Stimulated activated CD8-positive, alpha-beta memory T cell treated with anti-CD3 and anti-CD28 coated beads, Interleukin-7, amount 100 ng/mL, for 1 hour (primary cell): Measurements from ENCODE around the gene GGACT.

ENCODE experiments used
- DNase-seq, 2 donors: peaks; one replicate each; pipeline ENCODE4 v3.0.0-alpha.2; 2020; ENCODE audit warnings: low read depth in 2 of 2

The GGACT gene

GRCh38 chr13:100513987-100514670, 74.5 kb downstream of the GGACT start:
- no peak for DNase-seq

DNA sequence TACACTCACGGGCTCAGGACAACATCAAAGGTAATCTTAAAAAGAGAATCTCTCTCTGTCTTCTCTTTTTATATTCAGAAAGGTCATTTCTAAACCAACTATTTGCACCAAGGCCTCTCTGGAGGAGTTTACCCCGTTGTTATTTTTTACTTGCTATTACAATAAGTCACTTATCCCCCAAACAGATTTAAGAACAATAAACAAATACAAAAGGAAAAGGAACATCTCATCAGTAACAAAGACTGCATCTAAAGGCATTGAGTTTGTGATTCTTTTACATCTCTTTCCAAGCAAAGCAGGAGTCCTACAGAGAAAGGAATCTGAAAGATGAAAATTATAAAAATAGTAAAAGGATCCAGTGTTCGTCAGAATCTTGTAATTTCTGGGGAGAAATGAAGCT, 75.4 kb downstream of the GGACT start:
- DNase-seq = no peak

- no peak for DNase-seq
Observed at GRCh38 chr13:100512422-100512821, 76.2 kb downstream of the GGACT start.

GRCh38 chr13:100511466-100511865, 77.1 kb downstream of the GGACT start:
- no peak for DNase-seq

- no peak for DNase-seq
Observed at GRCh38 chr13:100510208-100510957, 78.2 kb downstream of the GGACT start.

- no peak for DNase-seq
Observed at GRCh38 chr13:100508996-100509395, 79.6 kb downstream of the GGACT start.

DNA sequence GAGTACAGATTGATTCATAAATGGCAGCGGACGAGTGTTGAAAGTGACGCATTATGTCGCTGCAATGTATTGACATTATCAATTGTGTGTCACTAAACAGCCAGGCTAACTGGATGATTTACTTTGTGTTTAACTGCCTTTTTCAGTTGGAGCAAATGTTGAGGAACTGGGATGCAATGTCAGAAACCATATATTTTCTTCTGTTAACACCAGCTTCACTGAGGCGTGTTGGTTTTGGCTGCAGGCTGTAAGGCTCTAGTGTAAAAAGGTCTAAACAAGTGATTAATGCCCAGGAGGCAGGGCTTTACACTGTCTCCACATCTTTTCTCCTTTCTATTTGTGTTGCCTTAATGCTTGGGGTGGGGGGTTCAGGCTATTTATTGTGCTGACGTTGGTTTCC, 80.1 kb downstream of the GGACT start:
- no peak for DNase-seq

DNA sequence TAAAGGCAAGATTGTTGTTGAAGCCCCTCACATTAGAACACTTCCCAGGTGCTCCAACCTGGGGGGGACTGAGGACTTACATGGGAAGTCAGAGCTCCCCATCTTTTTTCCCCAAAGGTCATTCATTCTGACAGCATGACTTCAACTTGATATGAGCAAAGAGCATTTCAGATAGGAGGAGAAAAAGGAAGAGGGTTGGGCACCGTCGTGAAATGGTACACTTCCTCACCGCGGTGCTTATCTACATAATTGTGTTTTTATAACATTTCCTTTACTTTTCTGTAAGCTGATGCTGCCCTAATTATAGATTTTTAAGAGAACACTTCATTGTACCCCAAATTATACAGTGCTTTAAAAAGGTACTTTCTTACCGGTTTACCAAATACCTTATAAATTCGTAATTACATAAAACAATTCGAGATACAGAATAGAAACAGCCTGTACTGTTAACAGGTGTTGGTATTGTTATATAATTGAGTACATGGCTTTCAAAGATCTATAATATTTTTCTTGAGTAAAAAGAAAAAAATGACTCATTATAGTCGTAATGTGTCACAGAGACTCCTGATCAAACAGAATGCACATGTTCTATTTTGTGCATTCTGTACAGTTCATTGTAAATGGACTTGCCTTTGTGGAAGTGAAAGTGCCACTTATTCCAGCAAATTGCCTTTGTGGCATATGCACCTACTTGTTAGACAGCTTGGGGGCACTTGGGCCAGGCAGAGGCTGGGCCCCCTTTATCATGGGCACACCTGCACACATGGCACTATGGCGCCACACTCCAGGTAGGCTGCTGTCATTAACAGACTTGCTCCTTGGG, 81.8 kb downstream of the GGACT start:
- no peak for DNase-seq

- DNase-seq = no peak
Observed at GRCh38 chr13:100506154-100506553, 82.4 kb downstream of the GGACT start.

DNA sequence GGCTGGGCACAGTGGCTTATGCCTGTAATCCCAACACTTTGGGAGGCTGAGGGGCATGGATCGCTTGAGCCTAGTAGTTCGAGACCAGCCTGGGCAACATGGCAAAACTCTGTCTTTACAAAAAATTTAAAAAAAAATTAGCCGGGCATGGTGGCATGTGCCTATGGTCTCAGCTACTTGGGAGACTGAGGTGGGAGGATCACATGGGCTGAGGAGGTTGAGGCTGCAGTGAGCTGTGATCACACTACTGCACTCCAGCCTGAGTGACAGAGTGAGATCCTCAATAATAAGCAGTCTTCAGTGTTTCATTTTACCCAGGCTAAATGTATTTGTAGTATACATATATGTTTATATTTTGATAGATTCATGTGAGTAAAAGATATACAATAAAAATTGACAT, 85.0 kb downstream of the GGACT start:
- DNase-seq = no peak

GRCh38 chr13:100502446-100502845, 86.1 kb downstream of the GGACT start:
- no peak for DNase-seq

DNA sequence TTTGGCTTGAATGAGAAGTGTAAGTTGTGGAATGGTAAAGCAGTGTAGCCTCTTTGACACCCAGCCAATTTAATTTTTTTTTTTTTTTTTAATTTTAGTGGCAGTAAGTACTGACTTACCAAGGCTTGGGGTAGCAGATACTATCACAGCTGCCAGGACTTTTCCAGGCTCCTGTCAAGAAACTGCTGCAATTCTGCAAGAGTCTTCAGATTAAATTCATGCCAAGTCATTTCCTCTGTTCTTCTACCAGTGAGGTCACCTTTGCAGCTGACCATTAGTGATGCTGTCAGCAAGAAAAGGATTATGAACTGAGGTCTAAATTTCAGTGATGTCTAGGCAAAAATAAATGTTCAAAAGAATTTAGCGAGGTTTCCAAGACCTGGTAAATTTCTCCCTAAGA, 91.2 kb downstream of the GGACT start:
- no peak for DNase-seq

DNA sequence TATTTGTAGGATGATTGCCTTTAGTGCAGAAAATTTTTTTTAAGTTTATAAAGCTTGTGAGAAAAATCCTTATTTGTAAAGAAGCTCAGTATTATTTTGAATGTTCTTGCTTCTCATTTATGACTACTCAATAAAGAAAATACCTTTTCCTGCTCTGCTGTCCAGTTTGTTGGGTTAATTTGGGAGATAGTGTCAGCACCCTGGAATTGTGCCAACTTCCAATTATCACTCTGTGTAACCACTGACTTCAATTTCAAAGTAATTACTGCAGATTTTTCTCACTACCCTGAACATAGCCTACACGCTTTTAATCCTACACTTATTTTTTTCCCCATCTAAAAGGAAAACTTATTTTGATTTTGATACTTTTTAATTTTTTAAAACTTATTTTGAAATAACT, 93.1 kb downstream of the GGACT start:
- no peak for DNase-seq

GRCh38 chr13:100493418-100493817, 95.2 kb downstream of the GGACT start:
- DNase-seq = no peak

GRCh38 chr13:100491164-100491842, 97.3 kb downstream of the GGACT start:
- DNase-seq = no peak

- DNase-seq = no peak
Observed at GRCh38 chr13:100490692-100491091, 97.9 kb downstream of the GGACT start.

- DNase-seq = no peak
Observed at GRCh38 chr13:100485265-100485664, 103.3 kb downstream of the GGACT start.

DNA sequence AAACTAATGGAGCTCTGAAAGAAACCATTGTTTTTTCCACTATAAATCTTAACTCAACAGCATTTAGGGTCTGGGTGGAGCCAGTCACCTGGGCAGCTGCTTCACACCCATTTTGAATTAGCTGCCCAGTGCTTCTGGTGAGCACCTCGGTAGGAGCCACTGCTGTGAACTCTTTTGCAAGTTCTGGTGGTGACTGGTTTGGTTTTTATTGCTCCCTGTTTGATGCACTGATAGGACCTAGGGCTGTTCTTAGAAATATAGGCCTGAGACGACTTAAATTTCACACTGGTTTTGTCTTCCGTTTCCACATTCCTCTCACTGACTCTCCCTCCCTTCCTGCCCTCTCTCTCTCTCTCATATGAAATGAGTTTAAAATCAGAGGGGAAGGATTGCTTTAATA, 103.9 kb downstream of the GGACT start:
- no peak for DNase-seq

- no peak for DNase-seq
Observed at GRCh38 chr13:100483841-100484381, 104.7 kb downstream of the GGACT start.

GRCh38 chr13:100483139-100483538, 105.5 kb downstream of the GGACT start:
- DNase-seq = no peak

DNA sequence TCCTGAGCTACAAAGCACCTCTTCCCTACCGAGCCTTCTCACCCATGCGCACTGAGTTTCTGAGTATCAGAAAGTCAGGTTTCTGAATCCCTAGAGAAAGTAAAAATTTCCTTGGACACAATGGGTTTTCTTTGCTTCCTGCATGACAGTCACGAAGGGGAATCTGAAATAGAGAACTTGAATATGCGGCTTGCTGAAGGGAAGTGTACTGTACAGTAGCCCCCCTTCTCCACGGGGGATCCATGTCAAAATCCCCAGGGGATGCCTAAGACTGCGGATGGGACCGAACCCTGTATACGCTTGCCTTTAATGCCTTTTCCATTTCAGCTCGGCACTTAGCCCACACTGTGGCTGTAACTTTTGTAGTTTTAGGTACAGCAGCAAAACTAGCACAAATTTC, 107.9 kb downstream of the GGACT start:
- DNase-seq = no peak
